ENCODE data around the gene XAGE3. TPM values are rescaled to one million over a fixed set of nuclear protein-coding genes. Genes with fewer than 3 reads are reported as not detected.
"Not testable (repeated sequence)": the region's sequence is repeated elsewhere in the genome, so short reads cannot be mapped to it uniquely, and the experiment has no call there.

The XAGE3 gene
- total RNA-seq, 4 donors from 2014 or later = not detected

- H3K27ac ChIP-seq (replicated peaks in 1 of 4); H3K4me1 ChIP-seq; H3K36me3 ChIP-seq; H3K4me3 ChIP-seq; intact Hi-C loops (cut with DNase I); H3K27me3 ChIP-seq; H3K9me3 ChIP-seq; DNase-seq (ENCODE audit: extremely low spot score): not testable (repeated sequence)
- no CpG with 5 or more reads among the region's 10 CpGs for WGBS
Measured at GRCh38 chrX:52887459-52887858, 19.6 kb upstream of the XAGE3 start.

DNA sequence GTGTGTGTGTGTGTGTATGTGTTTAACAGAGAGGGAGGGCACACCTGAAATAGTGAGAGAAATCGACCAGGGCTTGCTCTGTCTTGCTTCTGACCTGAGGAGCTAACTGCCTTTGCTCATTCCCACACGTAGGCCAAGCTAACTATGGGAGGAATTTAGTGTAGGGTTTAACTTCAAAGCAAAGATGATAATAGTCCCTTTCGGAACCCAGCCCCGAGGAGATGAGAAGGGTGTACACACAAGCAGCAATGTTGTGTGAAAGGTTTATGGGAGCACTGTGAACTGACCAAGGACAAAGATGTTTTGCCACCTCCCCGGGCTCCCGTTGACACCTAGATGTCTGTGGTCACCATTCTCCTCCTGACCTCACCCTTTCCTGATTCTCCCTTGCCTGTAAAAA lies 8.5 kb upstream of the XAGE3 start:
- H3K27me3 ChIP-seq; H3K9me3 ChIP-seq; DNase-seq (ENCODE audit: extremely low spot score); H3K4me3 ChIP-seq; intact Hi-C loops (cut with DNase I); H3K4me1 ChIP-seq; H3K36me3 ChIP-seq; H3K27ac ChIP-seq (replicated peaks in 1 of 4): not testable (repeated sequence)
- WGBS = 78% methylated on average over 6 of the region's 6 CpGs

GRCh38 chrX:52875436-52875835 lies 7.6 kb upstream of the XAGE3 start:
- H3K36me3 ChIP-seq; H3K9me3 ChIP-seq; H3K4me3 ChIP-seq; H3K27ac ChIP-seq (replicated peaks in 1 of 4); H3K4me1 ChIP-seq; DNase-seq (ENCODE audit: extremely low spot score); H3K27me3 ChIP-seq; intact Hi-C loops (cut with DNase I): not testable (repeated sequence)
- 77% methylated on average over 8 of the region's 10 CpGs for WGBS

DNA sequence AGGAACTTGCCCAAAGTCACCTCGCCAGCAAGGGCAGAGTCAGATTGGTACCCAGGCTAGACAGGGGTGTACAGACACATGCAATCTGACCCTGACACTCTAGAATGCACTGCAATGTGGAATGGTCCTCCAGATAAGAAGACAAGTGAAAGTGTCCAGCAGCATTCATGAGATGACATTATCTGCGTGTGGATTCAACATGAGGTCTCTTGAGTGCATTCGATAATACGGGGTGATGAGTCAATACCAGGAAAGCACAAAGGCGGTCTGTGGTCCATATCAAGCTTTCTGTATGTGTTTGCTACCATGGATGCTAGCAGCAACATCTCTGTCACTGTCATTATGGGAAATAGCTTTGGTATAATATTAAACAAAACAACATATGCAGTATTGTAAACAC lies 6.8 kb upstream of the XAGE3 start:
- Histone ChIP-seq H3K27ac (replicated peaks in 1 of 4) (no peak overlapping the region), H3K36me3 (no peaks in the 10 kb centered on the region), H3K4me3 (no peak overlapping the region), H3K4me1 (no peaks in the 10 kb centered on the region), H3K9me3 (no peaks in the 10 kb centered on the region), H3K27me3 (no peaks in the 10 kb centered on the region)
- WGBS = 72% methylated on average over 5 of the region's 5 CpGs
- no peak for DNase-seq (ENCODE audit: extremely low spot score)
- TF ChIP-seq, protein P1, sequence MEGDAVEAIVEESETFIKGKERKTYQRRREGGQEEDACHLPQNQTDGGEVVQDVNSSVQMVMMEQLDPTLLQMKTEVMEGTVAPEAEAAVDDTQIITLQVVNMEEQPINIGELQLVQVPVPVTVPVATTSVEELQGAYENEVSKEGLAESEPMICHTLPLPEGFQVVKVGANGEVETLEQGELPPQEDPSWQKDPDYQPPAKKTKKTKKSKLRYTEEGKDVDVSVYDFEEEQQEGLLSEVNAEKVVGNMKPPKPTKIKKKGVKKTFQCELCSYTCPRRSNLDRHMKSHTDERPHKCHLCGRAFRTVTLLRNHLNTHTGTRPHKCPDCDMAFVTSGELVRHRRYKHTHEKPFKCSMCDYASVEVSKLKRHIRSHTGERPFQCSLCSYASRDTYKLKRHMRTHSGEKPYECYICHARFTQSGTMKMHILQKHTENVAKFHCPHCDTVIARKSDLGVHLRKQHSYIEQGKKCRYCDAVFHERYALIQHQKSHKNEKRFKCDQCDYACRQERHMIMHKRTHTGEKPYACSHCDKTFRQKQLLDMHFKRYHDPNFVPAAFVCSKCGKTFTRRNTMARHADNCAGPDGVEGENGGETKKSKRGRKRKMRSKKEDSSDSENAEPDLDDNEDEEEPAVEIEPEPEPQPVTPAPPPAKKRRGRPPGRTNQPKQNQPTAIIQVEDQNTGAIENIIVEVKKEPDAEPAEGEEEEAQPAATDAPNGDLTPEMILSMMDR (IDR thresholded peaks at IDR 0.05) = no peak
- TF ChIP-seq POLR2A (IDR thresholded peaks at IDR 0.05; ENCODE audit: low read depth) (no peak), EP300 (IDR thresholded peaks at IDR 0.05) (no peak), POLR2AphosphoS5 (IDR thresholded peaks at IDR 0.05) (no peak)
- intact Hi-C loops (cut with DNase I) = no loop called here

- DNase-seq (ENCODE audit: extremely low spot score); H3K4me1 ChIP-seq; intact Hi-C loops (cut with DNase I); H3K27ac ChIP-seq (replicated peaks in 1 of 4); H3K36me3 ChIP-seq; H3K9me3 ChIP-seq; H3K27me3 ChIP-seq; H3K4me3 ChIP-seq: not testable (repeated sequence)
Measured at GRCh38 chrX:52873825-52874224, 5.9 kb upstream of the XAGE3 start.

GRCh38 chrX:52870046-52870445 lies 2.2 kb upstream of the XAGE3 start:
- DNase-seq (ENCODE audit: extremely low spot score) = no peak
- Histone ChIP-seq H3K9me3 (no peaks in the 10 kb centered on the region), H3K4me1 (no peaks in the 10 kb centered on the region), H3K4me3 (no peak overlapping the region), H3K27ac (replicated peaks in 1 of 4) (no peak overlapping the region), H3K27me3 (peaks cover 0 to 2% (median 0%) of the 10 kb centered on the region in 4 donors), H3K36me3 (no peaks in the 10 kb centered on the region)
- TF ChIP-seq, protein P1 (IDR thresholded peaks at IDR 0.05) = no peak
- no peak for TF ChIP-seq EP300 (IDR thresholded peaks at IDR 0.05)
- no peak for TF ChIP-seq POLR2AphosphoS5 (IDR thresholded peaks at IDR 0.05)
- TF ChIP-seq POLR2A (IDR thresholded peaks at IDR 0.05; ENCODE audit: low read depth) = no peak
- intact Hi-C loops (cut with DNase I) = no loop called here
- 69% methylated on average over 1 of the region's 1 CpG for WGBS

- TF ChIP-seq POLR2A (IDR thresholded peaks at IDR 0.05; ENCODE audit: low read depth) (no peak), EP300 (IDR thresholded peaks at IDR 0.05) (no peak), POLR2AphosphoS5 (IDR thresholded peaks at IDR 0.05) (no peak)
- TF ChIP-seq, protein P1 (IDR thresholded peaks at IDR 0.05) = no peak
- DNase-seq (ENCODE audit: extremely low spot score) = no peak
- H3K36me3 ChIP-seq = no peaks in the 10 kb centered on the region
- H3K27ac ChIP-seq (replicated peaks in 1 of 4) = no peak overlapping the region
- intact Hi-C loops (cut with DNase I) = no loop called here
- H3K4me3 ChIP-seq = no peak overlapping the region
- no peaks in the 10 kb centered on the region for H3K4me1 ChIP-seq
- peaks cover 0 to 2% (median 0%) of the 10 kb centered on the region in 4 donors for H3K9me3 ChIP-seq
- peaks cover 0 to 3% (median 0%) of the 10 kb centered on the region in 4 donors for H3K27me3 ChIP-seq
- 51% methylated on average over 6 of the region's 6 CpGs for WGBS
Measured at GRCh38 chrX:52865343-52865998, 2.4 kb downstream of the XAGE3 start.

DNA sequence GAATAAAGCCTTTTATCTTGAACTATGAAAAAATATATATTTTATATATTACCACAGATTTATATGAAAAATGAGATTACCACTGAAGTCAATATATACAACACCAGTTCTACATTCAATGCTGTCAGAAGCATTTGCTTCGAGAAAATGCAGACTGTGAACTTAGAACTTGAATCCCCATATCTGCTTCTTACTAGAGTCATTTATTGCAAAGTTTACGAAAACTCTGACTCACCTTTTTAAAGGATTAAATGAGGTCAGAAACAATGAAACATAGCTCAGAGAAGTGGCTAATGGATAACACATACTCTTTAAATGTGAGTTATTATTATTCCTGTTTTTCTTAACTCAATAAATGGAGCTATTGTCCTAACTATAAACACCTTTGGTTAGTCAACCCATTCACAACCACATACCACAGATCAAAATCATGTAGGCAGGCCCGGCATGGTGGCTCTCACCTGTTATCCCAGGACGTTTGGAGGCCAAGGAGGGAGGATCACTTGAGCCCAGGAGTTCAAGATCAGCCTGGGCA lies 10.8 kb downstream of the XAGE3 start:
- intact Hi-C loops (cut with DNase I); H3K27ac ChIP-seq (replicated peaks in 1 of 4); H3K4me3 ChIP-seq; DNase-seq (ENCODE audit: extremely low spot score); H3K9me3 ChIP-seq; H3K4me1 ChIP-seq; H3K36me3 ChIP-seq: not testable (repeated sequence)
- 44% methylated on average over 4 of the region's 4 CpGs for WGBS
- peaks cover 0 to 15% (median 0%) of the 10 kb centered on the region in 4 donors for H3K27me3 ChIP-seq

Data from esophagus muscularis mucosa (tissue), 4 donors.